Upper lobe of right lung (tissue), 1 donor: ENCODE results near the gene MBTPS2. TPM values are rescaled to one million over a fixed set of nuclear protein-coding genes. Genes with fewer than 3 reads are reported as not detected.

Experiments
- ATAC-seq: fragments of 200-7000 bp; cut with Tn5 transposase; one replicate; pipeline ENCODE4 v1.9.1; 2020; ENCODE audit warnings: mild to moderate bottlenecking, moderate library complexity
- DNase-seq: peaks from one replicate; pipeline ENCODE4 v3.0.0-alpha.2; 2020
- H3K27ac ChIP-seq: fragments of 200-600 bp; one replicate; pipeline ENCODE4 v1.8.0; 2022
- H3K27me3 ChIP-seq: fragments of 200-600 bp; one replicate; pipeline ENCODE4 v1.8.0; 2022; ENCODE audit warnings: mild to moderate bottlenecking
- H3K36me3 ChIP-seq: fragments of 200-600 bp; one replicate; pipeline ENCODE4 v1.8.0; 2022
- H3K4me1 ChIP-seq: fragments of 200-600 bp; one replicate; pipeline ENCODE4 v1.8.0; 2022
- H3K4me3 ChIP-seq: fragments of 200-600 bp; one replicate; pipeline ENCODE4 v1.8.0; 2022; ENCODE audit warnings: mild to moderate bottlenecking
- H3K9me3 ChIP-seq: fragments of 200-600 bp; one replicate; pipeline ENCODE4 v1.8.0; 2022
- CTCF ChIP-seq: fragments of 200-600 bp; IDR thresholded peaks from one replicate; pipeline ENCODE4 v1.8.0; 2022; ENCODE audit warnings: antibody characterized with exemption
- intact Hi-C: fragments of 100-400 bp; cut with DNase I; formaldehyde crosslinking; loops from one replicate; pipeline ENCODE4 v1.11.0; 2022
- total RNA-seq: library from RNA; stranded (reverse); fragmentation: NEBNext Ultra II Directional; extraction: Animal tissue kit (Norgen Biotek cat#: 25700); gene quantifications from one replicate; pipeline ENCODE4 v1.2.1, GENCODE V29; 2021
- donor health status: DM: no; HTN: yes; CAD: no; lungs with severe emphysema.

Gene MBTPS2
- total RNA-seq, 1 donor from 2014 or later = 12.6 TPM

- intact Hi-C loops = no loop called here
- no peaks in the 10 kb centered on the region for H3K27me3 ChIP-seq
- no peaks in the 10 kb centered on the region for H3K4me1 ChIP-seq
- DNase-seq (no peak), ATAC-seq (no peak)
- peak overlapping the region; percentile 88 for H3K27ac ChIP-seq
- peak overlapping the region; percentile 62 for H3K4me3 ChIP-seq
- H3K36me3 ChIP-seq = peaks cover 3% of the 10 kb centered on the region
- no peak for TF ChIP-seq CTCF
- no peaks in the 10 kb centered on the region for H3K9me3 ChIP-seq
Observed at GRCh38 chrX:21840193-21840545, 752 bp downstream of the MBTPS2 start.

- DNase-seq = no peak
- TF ChIP-seq CTCF = no peak
- Histone ChIP-seq H3K27ac (no peak overlapping the region), H3K27me3 (no peaks in the 10 kb centered on the region), H3K4me1 (no peaks in the 10 kb centered on the region), H3K36me3 (peaks cover 23% of the 10 kb centered on the region), H3K9me3 (no peaks in the 10 kb centered on the region), H3K4me3 (no peak overlapping the region)
- ATAC-seq = no peak
- intact Hi-C loops = no loop called here
Observed at GRCh38 chrX:21843179-21843578, 3.8 kb downstream of the MBTPS2 start.

GRCh38 chrX:21845096-21845495, 5.7 kb downstream of the MBTPS2 start:
- Histone ChIP-seq H3K4me3 (no peak overlapping the region), H3K9me3 (no peaks in the 10 kb centered on the region), H3K4me1 (no peaks in the 10 kb centered on the region), H3K36me3 (peaks cover 25% of the 10 kb centered on the region), H3K27ac (no peak overlapping the region), H3K27me3 (no peaks in the 10 kb centered on the region)
- intact Hi-C loops = no loop called here
- no peak for TF ChIP-seq CTCF
- DNase-seq = no peak
- ATAC-seq = no peak

- TF ChIP-seq CTCF = no peak
- intact Hi-C loops = no loop called here
- ATAC-seq = no peak
Observed at GRCh38 chrX:21847342-21847741, 7.9 kb downstream of the MBTPS2 start.

GRCh38 chrX:21853578-21853977, 14.2 kb downstream of the MBTPS2 start:
- Histone ChIP-seq H3K4me3 (no peak overlapping the region), H3K27me3 (no peaks in the 10 kb centered on the region), H3K4me1 (no peaks in the 10 kb centered on the region), H3K9me3 (no peaks in the 10 kb centered on the region), H3K36me3 (peaks cover 16% of the 10 kb centered on the region), H3K27ac (no peak overlapping the region)
- intact Hi-C loops = no loop called here
- DNase-seq (no peak), ATAC-seq (no peak)
- TF ChIP-seq CTCF = no peak

More at GRCh38 chrX:21847342-21847741, 7.9 kb downstream of the MBTPS2 start:
- Histone ChIP-seq H3K4me3 (no peak overlapping the region), H3K4me1 (no peaks in the 10 kb centered on the region), H3K27ac (no peak overlapping the region), H3K36me3 (peaks cover 33% of the 10 kb centered on the region), H3K9me3 (no peaks in the 10 kb centered on the region), H3K27me3 (no peaks in the 10 kb centered on the region)
- no peak for DNase-seq

GRCh38 chrX:21855937-21856415, 16.6 kb downstream of the MBTPS2 start, which contains the start of gene YY2:
Gene YY2, plus strand, starts transcription at chrX:21855987. Its CDS starts 498 bp downstream, at chrX:21856485.
- Histone ChIP-seq H3K27ac (no peak within 1 kb of the TSS), H3K9me3 (no peaks in the 10 kb centered on the region), H3K4me3 (no peak within 1 kb of the TSS), H3K4me1 (no peaks in the 10 kb centered on the region), H3K36me3 (peaks cover 16% of the 10 kb centered on the region), H3K27me3 (no peaks in the 10 kb centered on the region)
- no peak for ATAC-seq
- intact Hi-C loops = no loop called here
- no peak for TF ChIP-seq CTCF
- no peak for DNase-seq
